GM21367 (cell line): ENCODE data around the gene CCL14.
"Not testable (repeated sequence)": the region's sequence is repeated elsewhere in the genome, so short reads cannot be mapped to it uniquely, and the experiment has no call there.

Experiments
- ATAC-seq: cut with Tn5 transposase; IDR thresholded peaks from one replicate; pipeline ENCODE4 v1.9.1; 2021; ENCODE audit not compliant: unreplicated experiment

Gene CCL14

DNA sequence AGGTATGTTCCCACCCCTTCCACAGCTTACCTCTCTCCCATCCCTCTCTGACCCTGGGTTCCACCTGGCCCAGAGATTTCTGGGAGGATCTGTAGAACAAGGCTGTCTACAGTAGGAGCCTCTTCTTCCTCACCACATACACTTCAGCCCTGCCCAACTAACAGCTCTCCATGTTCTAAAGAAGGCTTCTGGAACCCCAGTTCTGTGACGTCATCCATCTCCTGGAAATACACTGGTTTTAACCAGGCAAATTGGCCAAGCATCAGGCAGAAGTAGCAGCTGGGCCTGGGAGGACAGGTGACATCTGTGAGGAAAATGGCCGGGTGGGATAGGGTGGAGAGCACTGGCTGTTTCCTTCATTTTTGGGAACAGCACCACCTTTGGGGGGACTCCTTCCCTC lies 43.0 kb downstream of the CCL14 start, which contains the start of gene LYZL6:
Gene LYZL6 (minus strand): TSS at position 177 of the 400 bp plus-strand sequence. CDS start 4,357 bp downstream, outside the sequence.
- no peak for ATAC-seq

- no peak for ATAC-seq
These were observed 43.8 kb downstream of the CCL14 start for GRCh38 chr17:35942588-35943186.

DNA sequence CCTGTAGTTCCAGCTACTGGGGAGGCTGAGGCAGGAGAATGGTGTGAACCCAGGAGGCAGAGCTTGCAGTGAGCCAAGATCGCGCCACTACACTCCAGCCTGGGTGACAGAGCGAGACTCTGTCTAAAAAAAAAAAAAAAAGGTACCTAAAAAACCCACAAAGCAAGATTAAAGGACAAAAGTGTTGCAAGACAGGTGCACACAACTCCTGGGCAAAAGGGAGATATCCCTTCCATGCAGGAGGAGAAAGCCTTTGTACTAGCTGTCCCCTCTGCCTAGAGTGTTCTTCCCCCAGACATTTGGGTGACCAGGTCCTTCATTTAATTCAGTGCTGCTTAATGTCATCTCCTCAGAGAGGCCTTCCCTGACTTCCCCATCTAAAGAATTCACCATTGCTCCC lies 48.0 kb downstream of the CCL14 start:
- ATAC-seq, result not testable (repeated sequence)

- ATAC-seq, result no peak
These were observed 50.5 kb downstream of the CCL14 start for GRCh38 chr17:35936063-35936462.

- ATAC-seq, result no peak
These were observed 51.8 kb downstream of the CCL14 start for GRCh38 chr17:35934760-35935159.
